ENCODE results near the gene PARP14.

DNA sequence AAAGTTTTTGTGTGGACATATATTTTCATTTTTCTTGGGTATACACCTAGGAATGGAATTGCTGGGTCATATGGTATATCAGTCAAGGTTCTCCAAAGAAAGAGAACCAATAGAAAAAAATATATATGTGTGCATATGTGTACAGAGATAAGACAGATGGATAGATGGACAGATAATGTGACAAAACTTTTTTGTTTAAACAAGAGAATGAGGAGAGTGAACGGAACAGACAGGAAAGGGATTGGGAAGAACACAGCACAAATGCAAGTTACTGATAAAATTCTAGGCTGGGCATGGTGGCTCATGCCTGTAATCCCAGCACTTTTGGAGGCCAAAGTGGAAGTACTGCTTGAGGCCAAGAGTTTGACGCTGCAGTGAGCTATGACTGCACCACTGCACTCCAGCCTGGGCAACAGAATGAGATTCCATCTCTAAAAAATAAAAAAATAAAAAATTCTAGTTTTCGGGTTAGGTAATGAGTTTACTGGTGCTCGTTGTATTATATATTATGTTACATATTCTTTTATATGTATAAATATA lies 63.0 kb downstream of the PARP14 start:
- TF ChIP-seq, protein P1, sequence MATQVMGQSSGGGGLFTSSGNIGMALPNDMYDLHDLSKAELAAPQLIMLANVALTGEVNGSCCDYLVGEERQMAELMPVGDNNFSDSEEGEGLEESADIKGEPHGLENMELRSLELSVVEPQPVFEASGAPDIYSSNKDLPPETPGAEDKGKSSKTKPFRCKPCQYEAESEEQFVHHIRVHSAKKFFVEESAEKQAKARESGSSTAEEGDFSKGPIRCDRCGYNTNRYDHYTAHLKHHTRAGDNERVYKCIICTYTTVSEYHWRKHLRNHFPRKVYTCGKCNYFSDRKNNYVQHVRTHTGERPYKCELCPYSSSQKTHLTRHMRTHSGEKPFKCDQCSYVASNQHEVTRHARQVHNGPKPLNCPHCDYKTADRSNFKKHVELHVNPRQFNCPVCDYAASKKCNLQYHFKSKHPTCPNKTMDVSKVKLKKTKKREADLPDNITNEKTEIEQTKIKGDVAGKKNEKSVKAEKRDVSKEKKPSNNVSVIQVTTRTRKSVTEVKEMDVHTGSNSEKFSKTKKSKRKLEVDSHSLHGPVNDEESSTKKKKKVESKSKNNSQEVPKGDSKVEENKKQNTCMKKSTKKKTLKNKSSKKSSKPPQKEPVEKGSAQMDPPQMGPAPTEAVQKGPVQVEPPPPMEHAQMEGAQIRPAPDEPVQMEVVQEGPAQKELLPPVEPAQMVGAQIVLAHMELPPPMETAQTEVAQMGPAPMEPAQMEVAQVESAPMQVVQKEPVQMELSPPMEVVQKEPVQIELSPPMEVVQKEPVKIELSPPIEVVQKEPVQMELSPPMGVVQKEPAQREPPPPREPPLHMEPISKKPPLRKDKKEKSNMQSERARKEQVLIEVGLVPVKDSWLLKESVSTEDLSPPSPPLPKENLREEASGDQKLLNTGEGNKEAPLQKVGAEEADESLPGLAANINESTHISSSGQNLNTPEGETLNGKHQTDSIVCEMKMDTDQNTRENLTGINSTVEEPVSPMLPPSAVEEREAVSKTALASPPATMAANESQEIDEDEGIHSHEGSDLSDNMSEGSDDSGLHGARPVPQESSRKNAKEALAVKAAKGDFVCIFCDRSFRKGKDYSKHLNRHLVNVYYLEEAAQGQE (IDR thresholded peaks at IDR 0.05), result no peak
- TF ChIP-seq CBX2 (IDR thresholded peaks at IDR 0.05; ENCODE audit: borderline replicate concordance, low read depth), result no peak
- no peak for TF ChIP-seq JUNB (IDR thresholded peaks at IDR 0.05)
- TF ChIP-seq POLR2A (IDR thresholded peaks at IDR 0.05; ENCODE audit: low read length), result no peak
- TF ChIP-seq NFE2L2 (conservative IDR thresholded peaks at IDR 0.05; ENCODE audit: low read length), result no peak
- TF ChIP-seq, protein P2, sequence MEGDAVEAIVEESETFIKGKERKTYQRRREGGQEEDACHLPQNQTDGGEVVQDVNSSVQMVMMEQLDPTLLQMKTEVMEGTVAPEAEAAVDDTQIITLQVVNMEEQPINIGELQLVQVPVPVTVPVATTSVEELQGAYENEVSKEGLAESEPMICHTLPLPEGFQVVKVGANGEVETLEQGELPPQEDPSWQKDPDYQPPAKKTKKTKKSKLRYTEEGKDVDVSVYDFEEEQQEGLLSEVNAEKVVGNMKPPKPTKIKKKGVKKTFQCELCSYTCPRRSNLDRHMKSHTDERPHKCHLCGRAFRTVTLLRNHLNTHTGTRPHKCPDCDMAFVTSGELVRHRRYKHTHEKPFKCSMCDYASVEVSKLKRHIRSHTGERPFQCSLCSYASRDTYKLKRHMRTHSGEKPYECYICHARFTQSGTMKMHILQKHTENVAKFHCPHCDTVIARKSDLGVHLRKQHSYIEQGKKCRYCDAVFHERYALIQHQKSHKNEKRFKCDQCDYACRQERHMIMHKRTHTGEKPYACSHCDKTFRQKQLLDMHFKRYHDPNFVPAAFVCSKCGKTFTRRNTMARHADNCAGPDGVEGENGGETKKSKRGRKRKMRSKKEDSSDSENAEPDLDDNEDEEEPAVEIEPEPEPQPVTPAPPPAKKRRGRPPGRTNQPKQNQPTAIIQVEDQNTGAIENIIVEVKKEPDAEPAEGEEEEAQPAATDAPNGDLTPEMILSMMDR (IDR thresholded peaks at IDR 0.05), result no peak
- TF ChIP-seq CEBPB (IDR thresholded peaks at IDR 0.05), result no peak
- TF ChIP-seq, protein P3, sequence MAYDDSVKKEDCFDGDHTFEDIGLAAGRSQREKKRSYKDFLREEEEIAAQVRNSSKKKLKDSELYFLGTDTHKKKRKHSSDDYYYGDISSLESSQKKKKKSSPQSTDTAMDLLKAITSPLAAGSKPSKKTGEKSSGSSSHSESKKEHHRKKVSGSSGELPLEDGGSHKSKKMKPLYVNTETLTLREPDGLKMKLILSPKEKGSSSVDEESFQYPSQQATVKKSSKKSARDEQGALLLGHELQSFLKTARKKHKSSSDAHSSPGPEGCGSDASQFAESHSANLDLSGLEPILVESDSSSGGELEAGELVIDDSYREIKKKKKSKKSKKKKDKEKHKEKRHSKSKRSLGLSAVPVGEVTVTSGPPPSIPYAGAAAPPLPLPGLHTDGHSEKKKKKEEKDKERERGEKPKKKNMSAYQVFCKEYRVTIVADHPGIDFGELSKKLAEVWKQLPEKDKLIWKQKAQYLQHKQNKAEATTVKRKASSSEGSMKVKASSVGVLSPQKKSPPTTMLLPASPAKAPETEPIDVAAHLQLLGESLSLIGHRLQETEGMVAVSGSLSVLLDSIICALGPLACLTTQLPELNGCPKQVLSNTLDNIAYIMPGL (CRISPR knock-in tag; IDR thresholded peaks at IDR 0.05; ENCODE audit: borderline replicate concordance), result no peak
- no peak for TF ChIP-seq ESRRA (IDR thresholded peaks at IDR 0.05; ENCODE audit: borderline replicate concordance, low read length)
- TF ChIP-seq, protein P4, sequence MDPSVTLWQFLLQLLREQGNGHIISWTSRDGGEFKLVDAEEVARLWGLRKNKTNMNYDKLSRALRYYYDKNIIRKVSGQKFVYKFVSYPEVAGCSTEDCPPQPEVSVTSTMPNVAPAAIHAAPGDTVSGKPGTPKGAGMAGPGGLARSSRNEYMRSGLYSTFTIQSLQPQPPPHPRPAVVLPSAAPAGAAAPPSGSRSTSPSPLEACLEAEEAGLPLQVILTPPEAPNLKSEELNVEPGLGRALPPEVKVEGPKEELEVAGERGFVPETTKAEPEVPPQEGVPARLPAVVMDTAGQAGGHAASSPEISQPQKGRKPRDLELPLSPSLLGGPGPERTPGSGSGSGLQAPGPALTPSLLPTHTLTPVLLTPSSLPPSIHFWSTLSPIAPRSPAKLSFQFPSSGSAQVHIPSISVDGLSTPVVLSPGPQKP (IDR thresholded peaks at IDR 0.05; ENCODE audit: low read depth, low read length), result no peak
- TF ChIP-seq, protein P5, sequence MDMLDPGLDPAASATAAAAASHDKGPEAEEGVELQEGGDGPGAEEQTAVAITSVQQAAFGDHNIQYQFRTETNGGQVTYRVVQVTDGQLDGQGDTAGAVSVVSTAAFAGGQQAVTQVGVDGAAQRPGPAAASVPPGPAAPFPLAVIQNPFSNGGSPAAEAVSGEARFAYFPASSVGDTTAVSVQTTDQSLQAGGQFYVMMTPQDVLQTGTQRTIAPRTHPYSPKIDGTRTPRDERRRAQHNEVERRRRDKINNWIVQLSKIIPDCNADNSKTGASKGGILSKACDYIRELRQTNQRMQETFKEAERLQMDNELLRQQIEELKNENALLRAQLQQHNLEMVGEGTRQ (IDR thresholded peaks at IDR 0.05), result no peak
- no peak for TF ChIP-seq KDM5A (IDR thresholded peaks at IDR 0.05)
- TF ChIP-seq MYC (IDR thresholded peaks at IDR 0.05; ENCODE audit: borderline replicate concordance, low read length), result no peak
